Liver (tissue), 3 donors: ENCODE data around the gene CFAP100.

ENCODE experiments used
- CTCF ChIP-seq: fragments of 150-350 bp; IDR thresholded peaks from 2 replicates; pipeline ENCODE4 v1.5.1; 2017; ENCODE audit warnings: improper control_type of control experiment, low read depth, low read length; ENCODE audit not compliant: missing input control
- HNF4A ChIP-seq, 2 donors: conservative IDR thresholded peaks; 2 replicates each; pipeline ENCODE4 v1.6.1; 2016; ENCODE audit warnings: antibody characterized with exemption in 2 of 2, mild to moderate bottlenecking in 2 of 2
- RAD21 ChIP-seq, 2 donors: IDR thresholded peaks; 2 replicates each; pipeline ENCODE4 v1.6.1; 2016; ENCODE audit warnings: antibody characterized with exemption in 2 of 2, mild to moderate bottlenecking in 2 of 2
- YY1 ChIP-seq: IDR thresholded peaks from 2 replicates; pipeline ENCODE4 v1.6.1; 2016; ENCODE audit warnings: antibody characterized with exemption, mild to moderate bottlenecking
- ZBTB33 ChIP-seq: IDR thresholded peaks from 2 replicates; pipeline ENCODE4 v1.6.1; 2016; ENCODE audit warnings: antibody characterized with exemption
- donor health status: healthy.
- donor health status: healthy.

- TF ChIP-seq YY1 (no peak), RAD21 (IDR thresholded peaks at IDR 0.05) (peak; percentile 56 to 73), CTCF (no peak), ZBTB33 (no peak), HNF4A (conservative IDR thresholded peaks at IDR 0.05) (peak; percentile 46 to 74)
Observed at GRCh38 chr3:126373682-126374601, 20.8 kb upstream of the CFAP100 start.
